ENCODE results near the gene YPEL4.
A peak's percentile ranks its signal among the peaks of the same experiment; 100 is the strongest.

YPEL4 gene

GRCh38 chr11:57645689-57646085, 4.0 kb downstream of the YPEL4 start:
- peaks cover 35% of the 10 kb centered on the region for H3K4me1 ChIP-seq (ENCODE audit: insufficient read depth, insufficient read length)
- no peak overlapping the region for H3K4me3 ChIP-seq (ENCODE audit: insufficient read length, low read depth)
- H3K27me3 ChIP-seq (ENCODE audit: insufficient read depth, insufficient read length), result no peaks in the 10 kb centered on the region
- H3K9ac ChIP-seq (ENCODE audit: insufficient read length, low read depth), result peak overlapping the region; percentile 18
- H3K9me3 ChIP-seq (ENCODE audit: insufficient read depth, low read length), result no peaks in the 10 kb centered on the region
- DNase-seq (ENCODE audit: low read depth, low spot score), result no peak
- H3K36me3 ChIP-seq (ENCODE audit: insufficient read depth, insufficient read length, low read length), result peaks cover 47% of the 10 kb centered on the region
- TF ChIP-seq SUZ12 (IDR thresholded peaks at IDR 0.05; ENCODE audit: extremely low read depth, insufficient read depth, insufficient read length) (no peak), ZNF274 (IDR thresholded peaks at IDR 0.05; ENCODE audit: low read depth, low read length) (no peak), YY1 (IDR thresholded peaks at IDR 0.05; ENCODE audit: insufficient read depth, insufficient read length) (no peak)

- no peak overlapping the region for H3K4me3 ChIP-seq (ENCODE audit: insufficient read length, low read depth)
- TF ChIP-seq ZNF274 (IDR thresholded peaks at IDR 0.05; ENCODE audit: low read depth, low read length) (no peak), YY1 (IDR thresholded peaks at IDR 0.05; ENCODE audit: insufficient read depth, insufficient read length) (no peak)
- no peaks in the 10 kb centered on the region for H3K9me3 ChIP-seq (ENCODE audit: insufficient read depth, low read length)
- H3K27me3 ChIP-seq (ENCODE audit: insufficient read depth, insufficient read length), result no peaks in the 10 kb centered on the region
- peaks cover 33% of the 10 kb centered on the region for H3K4me1 ChIP-seq (ENCODE audit: insufficient read depth, insufficient read length)
- DNase-seq (ENCODE audit: low read depth, low spot score), result peak; percentile 72
- H3K36me3 ChIP-seq (ENCODE audit: insufficient read depth, insufficient read length, low read length), result peaks cover 53% of the 10 kb centered on the region
- H3K9ac ChIP-seq (ENCODE audit: insufficient read length, low read depth), result peak overlapping the region; percentile 18
Measured at GRCh38 chr11:57644748-57645688, 4.7 kb downstream of the YPEL4 start.

- peaks cover 30% of the 10 kb centered on the region for H3K4me1 ChIP-seq (ENCODE audit: insufficient read depth, insufficient read length)
- H3K27me3 ChIP-seq (ENCODE audit: insufficient read depth, insufficient read length), result no peaks in the 10 kb centered on the region
- H3K36me3 ChIP-seq (ENCODE audit: insufficient read depth, insufficient read length, low read length), result peaks cover 59% of the 10 kb centered on the region
- TF ChIP-seq ZNF274 (IDR thresholded peaks at IDR 0.05; ENCODE audit: low read depth, low read length) (no peak), SUZ12 (IDR thresholded peaks at IDR 0.05; ENCODE audit: extremely low read depth, insufficient read depth, insufficient read length) (no peak), YY1 (IDR thresholded peaks at IDR 0.05; ENCODE audit: insufficient read depth, insufficient read length) (no peak)
- H3K9ac ChIP-seq (ENCODE audit: insufficient read length, low read depth), result no peak overlapping the region
- H3K9me3 ChIP-seq (ENCODE audit: insufficient read depth, low read length), result no peaks in the 10 kb centered on the region
- no peak overlapping the region for H3K4me3 ChIP-seq (ENCODE audit: insufficient read length, low read depth)
- DNase-seq (ENCODE audit: low read depth, low spot score), result no peak
Measured at GRCh38 chr11:57643802-57644201, 5.9 kb downstream of the YPEL4 start.

GRCh38 chr11:57641011-57641807, 8.5 kb downstream of the YPEL4 start:
- DNase-seq (ENCODE audit: low read depth, low spot score), result no peak
- Histone ChIP-seq H3K4me1 (ENCODE audit: insufficient read depth, insufficient read length) (peaks cover 16% of the 10 kb centered on the region), H3K36me3 (ENCODE audit: insufficient read depth, insufficient read length, low read length) (peaks cover 51% of the 10 kb centered on the region), H3K9ac (ENCODE audit: insufficient read length, low read depth) (peak overlapping the region; percentile 93), H3K27me3 (ENCODE audit: insufficient read depth, insufficient read length) (no peaks in the 10 kb centered on the region), H3K9me3 (ENCODE audit: insufficient read depth, low read length) (no peaks in the 10 kb centered on the region), H3K4me3 (ENCODE audit: insufficient read length, low read depth) (peak overlapping the region; percentile 92)
- TF ChIP-seq YY1 (IDR thresholded peaks at IDR 0.05; ENCODE audit: insufficient read depth, insufficient read length) (no peak), SUZ12 (IDR thresholded peaks at IDR 0.05; ENCODE audit: extremely low read depth, insufficient read depth, insufficient read length) (no peak), ZNF274 (IDR thresholded peaks at IDR 0.05; ENCODE audit: low read depth, low read length) (no peak)

GRCh38 chr11:57640068-57640800, 9.5 kb downstream of the YPEL4 start:
- no peak for DNase-seq (ENCODE audit: low read depth, low spot score)
- H3K9ac ChIP-seq (ENCODE audit: insufficient read length, low read depth), result peak overlapping the region; percentile 93

GRCh38 chr11:57639321-57640067, 10.2 kb downstream of the YPEL4 start:
- Histone ChIP-seq H3K9me3 (ENCODE audit: insufficient read depth, low read length) (no peaks in the 10 kb centered on the region), H3K4me1 (ENCODE audit: insufficient read depth, insufficient read length) (peaks cover 9% of the 10 kb centered on the region), H3K9ac (ENCODE audit: insufficient read length, low read depth) (peak overlapping the region; percentile 95), H3K4me3 (ENCODE audit: insufficient read length, low read depth) (peak overlapping the region; percentile 92), H3K36me3 (ENCODE audit: insufficient read depth, insufficient read length, low read length) (peaks cover 39% of the 10 kb centered on the region), H3K27me3 (ENCODE audit: insufficient read depth, insufficient read length) (no peaks in the 10 kb centered on the region)
- peak; percentile 99 for DNase-seq (ENCODE audit: low read depth, low spot score)
- TF ChIP-seq SUZ12 (IDR thresholded peaks at IDR 0.05; ENCODE audit: extremely low read depth, insufficient read depth, insufficient read length) (no peak), YY1 (IDR thresholded peaks at IDR 0.05; ENCODE audit: insufficient read depth, insufficient read length) (peak; percentile 67), ZNF274 (IDR thresholded peaks at IDR 0.05; ENCODE audit: low read depth, low read length) (no peak)

More at GRCh38 chr11:57640068-57640800, 9.5 kb downstream of the YPEL4 start:
- peaks cover 9% of the 10 kb centered on the region for H3K4me1 ChIP-seq (ENCODE audit: insufficient read depth, insufficient read length)
- peak overlapping the region; percentile 92 for H3K4me3 ChIP-seq (ENCODE audit: insufficient read length, low read depth)
- H3K27me3 ChIP-seq (ENCODE audit: insufficient read depth, insufficient read length), result no peaks in the 10 kb centered on the region
- TF ChIP-seq YY1 (IDR thresholded peaks at IDR 0.05; ENCODE audit: insufficient read depth, insufficient read length) (no peak), ZNF274 (IDR thresholded peaks at IDR 0.05; ENCODE audit: low read depth, low read length) (no peak), SUZ12 (IDR thresholded peaks at IDR 0.05; ENCODE audit: extremely low read depth, insufficient read depth, insufficient read length) (no peak)
- H3K36me3 ChIP-seq (ENCODE audit: insufficient read depth, insufficient read length, low read length), result peaks cover 42% of the 10 kb centered on the region
- no peaks in the 10 kb centered on the region for H3K9me3 ChIP-seq (ENCODE audit: insufficient read depth, low read length)
